NCI-H526 treated with DMSO at 0.1 percent for 48 hours (cell line): ENCODE measurements around the gene NCAPH2.

ENCODE experiments used
- DNase-seq: peaks from one replicate; lab custom pipeline; 2025; lab: John Stamatoyannopoulos, UW

NCAPH2 gene

DNA sequence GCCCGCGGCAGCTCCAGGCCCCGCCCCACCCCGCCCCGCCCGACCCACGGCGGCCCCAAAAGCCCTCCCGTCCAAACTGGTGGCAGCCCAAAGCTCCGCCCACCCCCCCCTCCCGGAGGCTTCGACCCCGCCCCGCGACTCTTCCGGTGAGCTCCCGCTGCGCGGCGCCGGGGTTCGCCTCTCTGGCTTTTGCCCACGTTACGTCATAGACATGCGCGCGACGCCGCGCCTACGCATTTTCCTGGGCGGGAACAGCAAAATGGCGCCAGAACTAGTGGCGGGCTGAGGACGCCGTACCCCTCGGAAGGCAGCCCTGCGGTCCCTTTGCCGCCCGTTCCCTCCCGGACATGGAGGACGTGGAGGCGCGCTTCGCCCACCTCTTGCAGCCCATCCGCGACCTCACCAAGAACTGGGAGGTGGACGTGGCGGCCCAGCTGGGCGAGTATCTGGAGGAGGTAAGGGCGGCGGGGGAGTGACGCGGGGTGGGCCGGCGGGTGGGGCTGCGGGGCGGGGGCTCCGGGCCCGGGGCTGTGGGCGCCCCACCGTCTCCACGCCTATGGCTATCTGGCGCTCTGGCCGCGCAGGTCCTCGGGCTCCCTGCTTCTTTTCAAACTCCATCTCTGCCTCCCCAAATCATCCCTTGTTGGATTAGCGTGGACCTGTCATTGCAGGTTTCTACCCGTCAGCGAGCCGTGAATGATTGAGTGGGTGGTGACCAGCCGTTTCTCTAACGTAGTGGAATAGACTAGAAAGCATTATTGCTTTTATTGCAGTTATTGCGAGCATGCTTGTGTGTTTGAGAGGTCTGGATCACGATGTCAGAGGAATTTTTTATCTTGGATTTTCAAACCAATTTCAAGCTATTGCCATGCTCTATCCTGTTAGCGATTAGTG is at the start of gene NCAPH2:
Gene NCAPH2 (plus strand): TSS at position 234 of the 894 bp plus-strand sequence. CDS start 114 bp downstream, at position 348.
- DNase-seq = peak; percentile 88

DNA sequence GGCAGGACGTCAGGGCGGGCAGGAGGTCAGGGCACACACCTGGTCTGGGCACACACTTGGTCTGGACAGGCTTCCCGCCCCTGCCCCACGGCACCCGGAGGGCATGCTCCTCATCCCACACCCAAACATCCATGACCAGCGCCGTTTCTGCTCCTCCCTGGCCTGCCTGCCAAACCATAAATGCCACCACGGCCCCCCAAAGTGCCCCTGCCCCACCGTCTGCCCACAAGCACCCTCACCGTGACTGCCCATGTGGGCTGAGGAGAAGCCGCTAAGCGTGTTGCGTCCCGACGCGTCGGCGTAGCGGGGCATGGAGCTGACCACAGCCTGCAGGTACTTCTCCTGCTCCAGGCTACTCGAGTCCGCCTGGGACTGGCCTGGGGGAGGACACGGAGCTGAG is 49.0 kb upstream of the NCAPH2 start:
- no peak for DNase-seq

DNA sequence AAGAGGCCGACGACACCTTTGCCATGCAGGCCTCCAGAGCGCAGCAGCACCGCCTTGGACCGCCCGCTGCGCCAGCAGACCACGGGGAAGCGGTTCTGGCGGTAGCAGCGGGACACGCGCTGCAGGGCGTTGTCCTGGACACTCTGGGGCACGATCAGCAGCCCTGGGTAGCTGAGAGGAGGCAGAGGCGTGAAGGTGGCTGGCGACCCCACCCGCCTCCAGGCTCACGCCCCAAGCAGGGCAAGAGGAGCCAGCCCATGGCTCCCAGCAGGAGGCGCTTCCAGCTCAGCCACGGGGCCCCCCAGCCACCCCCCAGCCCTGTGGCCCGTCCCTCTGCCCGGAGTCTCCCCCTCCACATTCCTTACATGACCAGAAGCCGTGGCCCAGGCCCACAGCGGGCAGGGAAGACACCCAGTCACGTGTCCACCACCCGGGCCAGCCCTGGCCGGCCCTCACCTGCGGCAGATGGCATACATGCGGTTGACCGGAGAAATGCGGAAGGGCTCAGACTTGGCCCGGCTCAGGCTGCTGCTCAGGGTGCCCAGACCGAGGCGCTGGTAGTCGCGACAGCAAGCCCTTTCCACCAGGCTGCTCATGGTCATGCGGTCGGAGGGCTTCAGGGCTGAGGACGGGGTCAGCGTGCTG is 48.4 kb upstream of the NCAPH2 start:
- DNase-seq = no peak

DNA sequence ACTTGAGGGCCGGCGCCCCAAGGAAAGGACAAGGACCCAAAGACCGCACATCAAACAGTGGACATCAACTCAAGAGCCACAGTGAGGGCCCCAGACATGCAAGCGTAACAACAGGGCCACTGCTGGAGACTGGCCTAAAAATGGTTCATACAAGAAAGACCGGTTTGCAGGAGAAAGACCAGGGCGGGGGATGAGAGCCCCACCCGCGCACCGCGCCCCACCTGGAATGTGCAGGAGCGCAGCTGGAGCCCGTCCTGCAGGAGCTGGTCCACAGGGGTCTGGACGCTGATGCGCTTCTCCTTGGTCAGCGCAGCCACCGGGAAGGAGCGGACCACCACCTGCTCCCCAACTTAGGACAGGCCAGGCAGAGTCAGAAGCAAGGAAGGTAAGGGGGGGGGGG is 47.1 kb upstream of the NCAPH2 start:
- DNase-seq = no peak

DNA sequence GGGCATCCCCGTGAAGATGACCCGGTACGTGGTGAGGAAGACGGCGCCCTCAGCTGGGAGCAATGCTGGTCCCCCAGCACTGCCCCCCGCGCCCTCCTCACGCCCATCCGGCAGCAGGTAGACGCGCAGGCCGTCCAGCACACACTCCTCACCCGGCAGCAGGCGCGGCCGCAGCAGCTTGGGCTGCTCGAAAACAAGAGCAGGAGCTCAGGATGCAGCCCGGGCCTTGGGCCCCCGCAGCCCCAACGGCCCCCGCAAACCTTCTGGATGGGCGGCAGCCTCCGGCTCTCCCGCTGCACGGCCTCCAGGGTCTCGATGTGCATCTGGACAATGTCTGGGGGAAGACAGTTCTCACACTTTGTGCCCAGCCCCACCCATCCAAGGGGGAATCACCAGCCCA is 46.5 kb upstream of the NCAPH2 start:
- no peak for DNase-seq

DNA sequence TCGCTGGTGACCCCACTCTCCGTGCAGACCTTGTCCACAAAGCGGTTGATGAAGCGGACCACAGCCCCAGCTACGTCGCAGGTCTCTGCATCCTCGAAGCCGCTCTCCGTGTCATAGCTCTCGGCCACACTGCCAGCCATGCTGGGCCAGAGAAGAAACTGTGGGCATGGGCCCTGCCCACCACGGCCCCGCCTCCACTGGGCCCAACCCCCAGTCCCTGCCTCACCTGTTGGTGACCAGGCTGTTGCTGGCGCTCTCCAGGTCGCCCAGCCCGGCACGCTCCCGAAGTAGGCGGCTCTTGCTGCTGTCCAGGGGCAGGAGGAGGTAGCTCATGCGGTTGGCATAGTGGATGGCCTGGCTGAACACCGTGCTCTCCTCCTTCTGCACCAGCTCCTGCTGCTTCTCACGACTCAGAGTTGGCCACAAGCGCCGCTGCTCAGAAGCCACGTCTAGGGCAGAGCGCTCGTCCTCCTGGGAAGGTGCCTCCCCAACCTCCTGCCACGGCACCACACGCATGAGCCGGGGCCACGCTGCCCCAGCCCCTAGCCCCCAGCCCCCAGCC is 46.0 kb upstream of the NCAPH2 start:
- no peak for DNase-seq

DNA sequence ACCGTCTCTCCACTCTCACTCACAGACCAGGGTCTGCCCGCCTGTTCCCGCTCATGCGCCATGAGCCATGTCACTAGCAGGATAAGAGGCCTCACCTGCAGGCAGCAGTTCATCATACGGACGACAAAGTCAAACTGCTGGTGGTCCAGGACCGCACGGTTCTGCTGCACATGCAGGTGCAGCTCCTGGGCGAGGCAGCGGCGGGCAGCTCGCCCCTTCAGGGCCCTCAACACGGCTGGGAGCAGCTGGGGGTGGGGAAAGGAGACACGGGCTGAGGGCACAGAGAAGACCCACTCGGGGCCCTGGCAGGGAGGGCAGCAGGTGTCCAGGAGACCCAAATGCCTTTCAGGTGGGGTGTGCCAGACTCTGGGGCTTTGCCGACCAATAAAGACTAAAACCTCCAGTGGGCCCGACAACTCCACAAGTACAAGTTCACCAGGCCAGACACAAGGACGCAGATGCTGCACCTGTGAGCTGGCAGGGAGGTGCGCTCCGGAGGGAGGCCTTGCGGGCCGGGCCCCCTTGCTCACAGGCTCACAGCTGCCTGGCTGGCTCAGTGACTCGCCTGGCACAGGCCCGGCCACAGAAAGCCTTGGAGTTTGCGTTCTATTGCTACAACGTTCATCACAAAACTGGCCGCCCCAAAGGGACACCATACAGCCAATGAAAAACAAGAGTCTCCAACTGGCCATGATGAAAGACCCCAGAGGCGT is 44.7 kb upstream of the NCAPH2 start:
- DNase-seq = no peak

DNA sequence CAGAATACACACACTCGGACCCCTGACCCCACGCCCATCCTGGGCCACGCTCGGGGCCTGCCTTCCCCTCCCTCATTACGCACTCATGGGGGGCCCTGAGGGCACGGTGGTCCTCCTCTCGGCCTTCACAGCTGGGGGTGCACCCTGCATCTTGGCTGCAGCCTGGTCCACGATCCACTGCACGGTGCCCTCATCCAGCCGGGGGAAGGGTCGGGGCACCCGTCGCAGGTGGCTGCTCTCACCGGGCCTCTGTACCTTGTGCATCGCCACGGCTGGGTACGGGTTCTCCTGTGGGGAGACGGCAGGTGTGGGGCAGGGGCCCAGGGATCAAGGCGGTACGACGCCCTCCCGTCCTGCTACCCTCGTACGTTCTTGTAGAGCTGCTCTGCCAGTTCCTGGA is 43.6 kb upstream of the NCAPH2 start:
- no peak for DNase-seq

DNA sequence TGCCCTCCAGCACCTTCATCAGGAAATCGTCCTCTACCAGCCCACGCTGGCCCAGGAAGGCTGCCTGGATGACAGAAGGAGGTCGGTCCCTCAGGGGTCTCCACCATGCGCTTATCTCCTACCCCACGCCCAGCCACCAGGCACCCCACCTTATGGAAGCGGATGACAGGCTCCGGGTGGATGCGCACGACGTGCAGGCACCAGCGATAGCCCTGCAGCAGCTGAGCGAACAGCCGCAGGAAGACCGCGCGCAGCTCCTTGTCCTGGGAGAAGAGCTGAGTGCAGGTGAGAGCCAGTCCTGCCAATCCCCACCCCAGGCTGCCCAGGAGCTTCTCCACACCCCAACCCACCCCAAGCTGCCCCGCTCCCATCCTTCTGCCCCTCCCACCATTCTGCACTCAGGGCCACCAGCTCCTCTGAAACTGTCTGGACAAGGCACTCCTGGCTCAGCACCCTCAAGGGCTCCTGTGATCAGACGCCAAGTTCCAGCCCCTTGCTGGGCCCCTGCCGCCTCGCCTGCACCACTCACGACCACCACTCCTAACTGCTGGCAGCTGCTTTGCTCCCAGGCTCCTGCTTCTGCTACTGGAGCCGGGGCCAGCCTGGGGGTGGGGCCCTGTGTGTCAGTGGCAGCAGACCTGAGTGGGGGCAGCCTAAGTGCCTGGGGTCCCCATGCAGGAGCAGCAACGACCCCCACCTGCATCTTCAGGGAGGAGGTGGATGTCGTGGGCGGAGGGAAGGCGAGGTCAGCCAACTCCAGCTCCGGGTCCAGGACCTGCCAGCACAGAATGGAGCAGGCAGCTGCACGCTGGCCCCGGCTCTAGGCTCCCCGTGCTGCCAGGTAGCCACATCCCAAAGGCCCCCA is 42.7 kb upstream of the NCAPH2 start:
- no peak for DNase-seq

DNA sequence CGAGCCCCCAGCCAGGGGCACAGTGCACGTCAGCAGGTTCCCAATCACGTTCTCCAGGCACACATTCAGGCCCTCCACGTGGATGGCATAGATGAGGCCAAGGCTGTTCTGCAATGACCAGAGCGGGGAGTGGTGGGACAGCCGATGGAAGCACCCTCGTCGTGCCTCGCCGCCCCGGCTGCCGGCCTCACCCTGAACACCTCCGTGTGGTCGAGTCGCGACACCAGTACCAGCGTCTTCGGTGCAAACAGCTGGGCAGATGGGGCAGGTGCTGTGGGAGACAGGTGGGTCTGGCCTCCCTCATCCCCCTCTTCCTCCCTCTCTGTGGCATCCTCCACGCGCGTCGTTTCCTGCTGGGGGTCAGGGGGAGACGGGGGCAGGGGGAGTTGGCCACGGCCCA is 40.7 kb upstream of the NCAPH2 start:
- no peak for DNase-seq

DNA sequence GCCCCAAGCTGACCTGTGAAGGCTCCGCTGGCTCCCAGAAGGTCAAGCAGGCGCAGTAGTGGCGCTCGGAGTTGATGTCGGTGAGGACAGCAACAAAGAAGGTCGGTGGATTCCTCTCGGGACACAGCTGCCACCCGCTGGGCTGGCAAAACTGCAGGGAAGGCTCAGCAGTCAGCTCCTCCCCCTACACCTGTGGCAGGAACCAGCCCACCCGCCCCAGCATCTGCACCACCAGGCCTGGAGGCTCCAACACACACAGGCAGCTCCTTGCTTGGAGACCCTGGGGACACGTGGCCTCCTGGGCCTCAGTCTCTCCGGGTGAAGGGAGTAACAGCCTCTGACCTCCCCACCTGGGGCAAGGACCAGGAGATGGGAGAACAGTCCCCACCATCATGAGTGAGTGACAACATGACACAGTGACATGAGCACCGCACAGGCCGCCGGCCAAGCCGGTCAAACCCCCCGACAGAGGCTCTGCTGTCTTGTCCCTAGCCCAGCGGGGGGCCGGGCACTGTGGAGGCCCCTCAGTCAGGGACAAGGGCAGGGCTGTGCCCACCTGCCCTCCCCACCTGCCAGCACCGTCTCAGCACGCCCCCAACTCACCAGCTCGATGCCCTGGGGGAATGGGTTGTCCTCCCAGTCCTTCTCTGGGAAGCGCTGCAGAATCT is 40.1 kb upstream of the NCAPH2 start:
- DNase-seq = no peak

DNA sequence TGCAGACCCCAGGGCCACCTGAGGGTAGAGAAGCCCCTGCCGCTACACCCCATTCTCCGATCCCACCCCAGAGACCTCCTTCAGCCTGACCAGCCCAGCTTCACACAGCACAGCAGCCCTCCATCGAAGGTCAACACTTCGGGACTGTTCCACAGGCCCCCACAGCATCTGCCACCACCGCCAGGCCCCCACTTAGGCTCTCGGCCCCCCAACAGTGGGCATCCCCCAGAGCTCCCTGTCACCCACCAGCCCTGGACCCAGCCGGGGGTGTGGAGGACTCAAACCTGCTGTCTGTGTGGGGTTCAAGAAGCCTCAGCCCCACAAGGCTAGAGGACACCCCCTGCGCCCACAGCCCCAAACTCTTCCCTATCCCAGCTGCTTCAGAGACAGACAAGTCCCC is 39.4 kb upstream of the NCAPH2 start:
- DNase-seq = no peak

DNA sequence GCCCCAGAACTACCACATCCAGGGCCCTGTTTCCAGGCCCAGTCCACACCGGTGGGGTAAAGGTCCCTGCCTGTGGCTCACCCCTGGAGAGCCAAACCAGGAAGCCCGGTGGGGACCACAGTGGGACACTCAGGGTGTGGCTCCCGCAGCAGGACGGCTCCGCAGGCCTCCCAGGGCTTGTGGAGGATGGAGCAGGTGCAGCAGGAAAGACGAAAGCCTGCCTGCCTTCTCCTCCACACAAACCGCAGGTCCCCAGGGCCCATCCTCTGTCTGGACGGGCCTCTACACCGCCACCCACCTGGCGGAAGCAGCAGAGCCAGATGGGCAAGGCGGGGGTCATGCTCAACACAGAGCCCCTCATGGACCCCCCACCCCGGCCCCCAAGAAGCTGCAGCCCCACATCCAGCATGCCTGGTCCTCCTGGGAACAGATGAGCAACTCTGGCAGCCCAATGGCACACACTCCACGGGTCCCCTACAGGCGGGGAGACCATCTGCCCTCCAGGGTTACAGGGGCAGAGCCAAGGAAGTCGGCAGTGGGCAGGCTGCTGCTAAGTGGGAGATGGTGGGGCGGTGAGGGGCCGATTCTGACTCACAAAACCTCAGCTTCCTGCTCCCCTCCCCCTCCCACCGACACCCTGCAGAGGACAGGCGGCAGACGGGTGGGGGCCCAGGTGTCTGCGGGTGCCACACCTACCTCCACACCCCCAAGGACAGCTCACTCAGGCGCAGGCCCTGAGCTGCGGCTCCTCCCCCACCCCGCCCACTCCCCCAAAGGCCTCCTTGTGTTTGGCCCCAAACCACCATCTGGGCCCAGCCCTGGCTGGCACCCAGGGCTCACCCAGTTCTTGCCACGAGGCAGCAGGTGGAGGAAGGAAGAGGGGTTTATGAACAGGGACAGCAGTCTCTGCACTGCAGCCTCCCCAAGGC is 38.4 kb upstream of the NCAPH2 start:
- peak; percentile 44 for DNase-seq

DNA sequence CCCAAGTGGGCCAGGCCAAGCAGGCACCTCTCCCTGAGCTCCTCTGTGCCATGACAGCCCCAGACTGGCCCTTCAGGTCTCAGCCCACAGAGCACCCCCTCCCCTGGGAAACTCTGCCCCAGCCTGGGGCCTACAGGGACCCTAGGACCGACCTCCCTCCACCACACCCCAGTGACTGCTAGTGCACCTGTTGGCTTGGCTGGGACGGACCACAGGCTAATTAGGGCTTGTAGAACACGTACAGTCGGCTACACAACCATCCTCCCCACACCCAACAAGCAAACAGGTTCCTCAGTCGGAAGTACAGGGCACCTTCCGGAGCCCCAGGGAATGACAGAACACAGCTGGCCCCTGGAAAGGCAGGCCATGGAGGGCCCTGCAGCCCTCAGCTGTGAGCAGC is 37.5 kb upstream of the NCAPH2 start:
- no peak for DNase-seq

DNA sequence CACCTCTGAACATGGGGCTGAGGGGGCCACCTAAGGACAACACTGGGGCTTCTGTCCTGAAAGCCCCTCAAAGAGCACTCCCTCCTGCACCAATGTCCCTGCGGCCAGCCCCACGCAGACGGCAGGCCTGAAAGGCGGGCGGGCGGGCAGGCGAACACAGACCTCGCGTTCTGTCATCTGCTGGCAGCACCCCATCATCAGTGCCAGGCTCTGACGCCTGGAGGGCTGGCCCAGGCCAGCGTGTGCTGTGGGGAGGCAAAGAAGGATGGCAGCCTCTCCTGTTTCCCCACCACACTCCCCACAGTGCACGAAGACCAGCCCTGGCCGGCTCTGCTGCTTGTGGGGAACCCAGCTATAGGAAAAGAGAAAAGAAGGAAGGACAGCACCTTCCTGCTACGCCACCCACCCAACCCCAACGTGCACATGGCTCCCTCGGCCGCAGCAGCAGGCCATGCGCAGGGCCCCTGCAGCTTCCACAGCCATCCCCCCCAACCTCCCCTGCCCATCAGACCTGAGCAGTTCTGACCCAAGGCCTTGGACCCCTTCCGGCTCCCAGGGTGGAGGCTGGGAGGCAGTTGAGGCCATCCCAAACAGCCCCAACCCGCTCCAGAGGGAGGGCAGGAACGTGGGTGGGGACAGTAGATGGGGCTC is 36.7 kb upstream of the NCAPH2 start:
- DNase-seq = no peak

DNA sequence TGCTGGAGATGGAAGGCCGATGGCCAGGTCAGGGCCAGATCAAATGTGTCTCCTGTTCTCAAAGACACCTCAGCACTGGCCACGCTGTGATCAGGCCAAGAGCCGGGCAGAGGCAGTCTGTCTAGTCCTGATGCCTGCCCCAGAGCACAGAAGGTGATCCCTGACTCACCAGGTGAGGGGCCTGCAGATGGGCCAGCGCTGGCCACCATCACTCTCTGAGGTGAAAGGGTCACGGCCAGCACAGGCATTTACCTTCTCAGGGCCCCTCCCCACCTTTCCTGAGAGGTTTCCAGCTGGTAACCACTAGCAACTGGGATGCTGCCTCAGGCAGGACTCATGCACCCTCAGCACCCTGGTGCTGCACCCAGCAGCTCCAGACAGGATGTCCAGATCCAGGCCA is 36.1 kb upstream of the NCAPH2 start:
- DNase-seq = no peak

DNA sequence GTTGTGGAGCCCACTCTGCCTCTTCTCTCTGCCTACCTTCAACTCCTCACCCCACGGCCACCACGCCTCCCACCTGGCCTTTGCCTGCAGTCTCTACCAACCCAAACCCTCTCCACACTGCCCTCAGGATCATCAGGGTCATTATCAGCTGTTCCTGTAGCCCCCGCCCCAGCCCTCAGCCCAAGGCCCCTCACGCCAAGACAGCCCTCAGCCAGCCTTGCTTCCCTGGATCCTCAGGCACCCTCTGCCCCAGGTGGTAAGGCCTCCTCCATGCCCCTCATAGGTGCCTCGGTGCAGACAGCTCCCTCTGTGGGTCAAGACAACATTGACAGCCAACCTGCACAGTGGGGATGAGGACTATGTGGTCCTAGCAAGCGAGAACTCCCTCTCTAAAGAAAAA is 34.9 kb upstream of the NCAPH2 start:
- DNase-seq = no peak

DNA sequence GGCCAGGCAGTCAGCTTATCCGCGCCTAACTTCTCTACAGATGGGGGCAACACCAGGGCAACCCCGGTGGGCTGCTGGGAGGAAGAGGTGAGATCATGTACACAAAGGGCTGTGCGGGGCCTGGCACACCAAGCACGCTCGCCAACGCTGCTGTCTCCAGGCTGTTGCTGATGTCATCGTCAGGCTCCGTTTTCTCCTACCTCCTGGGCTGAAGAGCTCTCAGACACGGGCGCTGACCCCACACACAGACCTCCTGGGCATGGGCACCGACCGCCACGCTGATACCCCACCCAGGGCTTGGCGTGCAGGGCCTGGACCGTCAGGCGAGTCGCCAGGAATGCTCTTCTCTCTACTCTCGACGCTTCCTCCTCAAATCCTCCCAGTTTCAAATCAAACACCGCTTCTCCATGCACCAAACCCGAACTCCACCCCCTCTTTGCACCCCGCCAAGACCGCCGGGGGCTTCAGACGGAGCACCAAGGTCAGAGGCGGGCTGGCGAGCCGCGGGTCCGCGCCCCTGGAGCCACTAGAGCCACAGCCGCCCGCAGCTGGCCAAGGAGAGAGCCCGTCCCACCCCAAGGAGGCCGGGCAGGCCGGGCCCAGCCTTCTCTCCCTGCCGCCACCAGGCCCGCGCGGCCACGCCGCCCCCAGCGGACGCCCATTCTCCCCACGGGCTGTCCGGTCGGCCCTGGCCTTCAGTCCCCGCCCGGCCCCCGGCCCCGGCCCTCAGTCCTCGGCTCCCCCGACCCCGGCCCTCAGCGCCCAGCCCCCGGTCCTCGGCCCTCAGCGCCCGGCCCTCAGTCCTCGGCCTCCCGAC is 34.0 kb upstream of the NCAPH2 start:
- DNase-seq = no peak
